GM12892 (cell line): ENCODE results near the gene USP15.

Experiments
- DNase-seq: peaks from one replicate; pipeline ENCODE4 v3.0.0; 2011; ENCODE audit not compliant: insufficient read length
- FAIRE-seq: peaks from 2 replicates; lab custom pipeline; 2011; peaks lifted over from hg19 to GRCh38; lab: Jason Lieb, UNC
- POLR2A ChIP-seq: IDR thresholded peaks from 2 replicates; pipeline ENCODE4 v1.6.1; 2011; ENCODE audit warnings: low read depth, low read length, control low read depth
- POLR2AphosphoS5 ChIP-seq: IDR thresholded peaks from 2 replicates; pipeline ENCODE4 v1.6.1; 2011; ENCODE audit warnings: low read depth, low read length, control low read depth
- TAF1 ChIP-seq: IDR thresholded peaks from 2 replicates; pipeline ENCODE4 v1.6.1; 2011; ENCODE audit warnings: low read depth, mild to moderate bottlenecking, control low read depth, low read length, borderline replicate concordance

The USP15 gene

DNA sequence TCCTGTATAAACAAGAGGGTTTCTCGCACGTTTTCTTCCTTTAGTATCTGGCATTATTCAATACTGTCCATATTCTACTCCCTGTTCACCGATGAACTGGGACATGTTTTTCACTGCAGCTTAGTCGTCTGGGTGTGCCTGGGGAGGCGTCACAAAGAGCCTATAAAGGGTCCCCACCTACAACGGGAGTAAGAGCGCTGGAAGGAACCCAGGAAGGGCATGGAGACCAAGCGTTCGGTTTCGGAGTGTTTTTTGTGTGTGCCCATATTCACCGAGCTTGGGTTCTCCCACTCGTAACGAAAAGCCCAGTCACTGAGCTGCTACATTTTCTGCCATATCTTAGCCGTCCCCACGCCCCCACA, 592 bp upstream of the USP15 start:
- no peak for FAIRE-seq
- TF ChIP-seq POLR2AphosphoS5 (no peak), TAF1 (no peak), POLR2A (no peak)
- no peak for DNase-seq

DNA sequence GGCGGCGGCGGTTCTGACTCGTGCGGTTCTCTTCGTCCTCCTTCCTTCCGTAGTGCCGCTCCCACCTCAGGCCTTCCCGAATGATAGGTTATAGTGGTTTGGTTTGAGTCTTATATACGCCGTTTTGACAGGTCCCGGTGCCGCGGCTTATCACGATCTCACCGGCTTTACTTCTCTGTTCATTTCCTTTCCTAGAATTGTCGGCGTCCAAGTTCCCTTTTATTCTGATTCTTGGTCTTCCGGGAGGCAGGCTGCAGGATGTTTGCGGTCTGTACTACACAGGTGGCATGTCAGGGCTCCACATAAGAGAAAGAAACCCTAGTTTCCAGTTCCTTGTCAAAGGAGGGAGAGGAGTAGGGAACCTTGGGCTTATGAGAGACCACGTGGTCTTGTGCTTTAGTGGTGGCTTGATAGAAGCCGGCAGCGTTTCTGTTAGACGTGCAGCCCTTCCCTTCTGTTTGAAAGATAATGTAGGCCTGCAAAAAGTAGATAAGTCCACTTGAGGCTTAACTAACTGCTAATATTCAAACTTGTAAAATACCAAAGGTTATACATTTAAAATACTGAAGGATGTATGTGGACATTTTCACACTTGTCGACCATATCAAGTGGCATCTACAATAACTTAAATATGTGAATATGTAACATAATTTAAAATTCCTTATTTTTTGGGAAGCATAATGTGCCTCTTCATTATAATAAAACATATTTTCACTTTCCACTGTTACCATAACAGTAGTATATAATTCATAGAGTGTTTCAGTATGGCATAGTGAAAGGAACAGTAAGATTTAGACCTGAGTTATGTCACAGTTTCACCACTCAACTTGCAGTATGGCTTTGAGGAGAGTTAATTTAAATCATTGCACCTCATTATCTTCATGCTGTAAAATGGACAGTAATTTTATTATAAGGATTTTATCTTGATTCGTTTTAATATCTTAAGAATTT, 804 bp downstream of the USP15 start:
- DNase-seq (no peak), FAIRE-seq (peak; percentile 82)
- TF ChIP-seq TAF1 (no peak), POLR2AphosphoS5 (0 out of 2 replicates have a peak, but pooled peaks have one; percentile 10)

DNA sequence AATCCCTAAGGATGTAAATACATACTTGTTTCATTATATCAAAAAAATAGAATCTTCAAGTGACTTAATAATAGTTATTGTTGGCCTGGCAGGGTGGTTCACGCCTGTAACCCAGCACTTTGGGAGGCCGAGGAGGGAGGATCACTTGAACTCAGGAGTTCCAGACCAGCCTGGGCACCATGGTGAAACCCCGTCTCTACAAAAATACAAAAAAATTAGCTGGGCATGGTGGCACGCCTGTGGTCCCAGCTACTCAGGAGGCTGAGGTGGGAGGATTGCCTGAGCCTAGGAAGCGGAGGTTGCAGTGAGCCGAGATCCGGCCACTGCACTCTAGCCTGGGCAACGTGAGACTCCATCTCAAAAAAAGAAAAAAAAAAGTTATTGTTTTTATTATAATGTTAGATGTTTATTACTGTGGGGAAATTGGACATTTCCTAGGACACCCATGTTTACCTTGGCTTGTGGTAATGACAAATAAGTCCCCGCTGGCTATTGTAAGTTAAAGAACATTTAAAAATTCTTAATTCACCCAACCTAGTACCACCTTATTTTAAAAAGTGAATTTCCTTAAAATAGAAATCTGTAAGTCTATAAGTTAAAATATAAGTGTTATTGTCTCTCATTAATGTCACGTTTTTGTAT, 1.8 kb downstream of the USP15 start:
- TF ChIP-seq POLR2A, result no peak
- TF ChIP-seq TAF1, result no peak
- TF ChIP-seq POLR2AphosphoS5, result no peak
- no peak for DNase-seq
- no peak for FAIRE-seq

DNA sequence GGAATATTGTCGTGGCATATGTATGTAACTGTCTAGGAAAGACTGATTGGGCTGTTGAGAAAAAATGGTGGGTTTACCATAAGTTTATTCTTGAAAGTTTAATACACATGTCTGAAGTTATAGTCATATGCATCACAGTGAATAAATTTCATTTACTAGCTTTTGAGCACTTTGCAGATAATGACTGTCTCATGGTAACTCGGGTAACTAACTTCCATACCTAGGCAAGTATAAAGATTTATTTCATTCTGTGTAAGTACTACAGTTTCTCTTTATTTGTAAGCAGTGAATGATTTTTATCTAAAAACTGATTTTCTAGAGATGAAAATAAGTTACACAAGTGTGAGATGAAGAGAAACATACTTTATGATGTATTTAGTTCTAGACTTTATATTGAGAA, 3.0 kb downstream of the USP15 start:
- FAIRE-seq (no peak), DNase-seq (no peak)
- no peak for TF ChIP-seq TAF1
- TF ChIP-seq POLR2A, result no peak
- TF ChIP-seq POLR2AphosphoS5, result no peak

DNA sequence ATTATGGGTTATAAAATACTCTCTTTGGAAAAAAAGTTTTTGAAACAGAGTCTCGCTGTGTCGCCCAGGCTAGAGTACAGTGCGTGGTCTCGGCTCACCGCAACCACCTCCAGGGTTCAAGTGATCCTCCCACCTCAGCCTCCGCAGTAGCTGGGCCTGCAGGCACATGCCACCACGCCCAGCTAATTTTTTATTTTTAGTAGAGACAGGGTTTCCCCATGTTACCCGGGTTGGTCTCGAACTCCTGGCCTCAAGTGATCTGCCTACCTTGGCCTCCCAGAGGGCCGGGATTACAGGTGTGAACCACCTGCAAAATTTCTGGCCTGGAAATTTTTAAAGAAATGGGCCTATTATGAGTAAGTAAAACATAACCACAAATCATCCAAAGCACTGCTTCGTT, 3.8 kb downstream of the USP15 start:
- FAIRE-seq (no peak), DNase-seq (no peak)
- no peak for TF ChIP-seq POLR2AphosphoS5
- TF ChIP-seq POLR2A, result no peak
- TF ChIP-seq TAF1, result no peak

DNA sequence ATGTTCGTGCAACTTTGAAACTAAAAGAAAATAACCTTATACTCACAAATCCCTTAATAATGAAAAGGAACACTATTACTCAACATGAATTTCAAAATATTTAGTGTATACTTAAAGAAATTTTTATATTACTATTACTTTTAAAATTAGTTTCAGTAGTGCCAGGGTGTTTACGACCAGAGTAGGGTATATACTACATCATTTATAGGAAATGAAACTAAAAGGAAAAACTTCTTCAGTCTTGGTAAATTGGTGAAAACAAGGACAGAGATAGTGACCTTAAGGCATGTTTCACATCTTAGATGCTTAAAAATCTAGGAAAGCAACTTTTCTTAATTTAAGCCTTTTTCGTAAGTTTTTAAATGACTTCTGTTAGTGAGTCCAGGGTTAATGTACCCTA, 4.5 kb downstream of the USP15 start:
- no peak for FAIRE-seq
- DNase-seq, result no peak
- TF ChIP-seq POLR2A (no peak), POLR2AphosphoS5 (no peak), TAF1 (no peak)

DNA sequence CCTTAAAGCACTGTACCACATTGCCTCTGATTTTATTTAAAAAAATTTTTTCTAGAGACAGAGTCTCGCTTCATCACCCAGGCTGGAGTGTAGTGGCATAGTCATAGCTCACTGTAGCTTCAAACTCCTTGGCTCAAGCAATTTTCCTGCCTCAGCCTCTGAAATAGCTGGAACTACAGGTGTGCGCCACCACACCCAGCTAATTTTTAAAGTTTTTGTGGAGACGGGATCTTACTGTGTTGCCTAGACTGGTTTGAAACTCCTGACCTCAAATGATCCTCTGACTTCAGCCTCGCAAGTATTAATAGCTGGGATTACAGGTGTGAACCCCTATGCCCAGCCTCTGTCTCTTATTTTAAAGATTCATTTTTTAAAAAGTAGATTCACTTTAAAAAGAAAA, 5.3 kb downstream of the USP15 start:
- TF ChIP-seq POLR2A (no peak), POLR2AphosphoS5 (no peak), TAF1 (no peak)
- FAIRE-seq (peak; percentile 24), DNase-seq (no peak)

DNA sequence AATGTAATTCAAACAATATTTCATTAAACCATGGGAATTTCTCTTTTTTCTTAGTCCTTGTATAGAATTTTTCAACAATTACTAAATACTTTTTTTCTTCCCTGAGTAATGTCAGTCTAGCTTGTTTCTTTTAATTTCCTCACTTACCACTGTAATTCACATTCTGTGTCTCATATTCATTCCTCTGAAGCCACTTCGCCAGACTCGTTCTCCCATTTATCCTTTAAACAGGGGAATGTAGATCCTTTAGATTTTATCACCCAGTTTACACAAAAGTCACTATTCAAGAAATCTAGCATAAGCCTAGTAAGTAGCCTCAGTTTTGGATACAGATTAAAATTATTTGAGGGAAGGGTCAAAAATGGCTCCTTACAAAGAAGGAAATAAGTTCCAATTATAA, 6.8 kb downstream of the USP15 start:
- DNase-seq (no peak), FAIRE-seq (peak; percentile 27)
- TF ChIP-seq TAF1 (no peak), POLR2AphosphoS5 (no peak), POLR2A (no peak)

DNA sequence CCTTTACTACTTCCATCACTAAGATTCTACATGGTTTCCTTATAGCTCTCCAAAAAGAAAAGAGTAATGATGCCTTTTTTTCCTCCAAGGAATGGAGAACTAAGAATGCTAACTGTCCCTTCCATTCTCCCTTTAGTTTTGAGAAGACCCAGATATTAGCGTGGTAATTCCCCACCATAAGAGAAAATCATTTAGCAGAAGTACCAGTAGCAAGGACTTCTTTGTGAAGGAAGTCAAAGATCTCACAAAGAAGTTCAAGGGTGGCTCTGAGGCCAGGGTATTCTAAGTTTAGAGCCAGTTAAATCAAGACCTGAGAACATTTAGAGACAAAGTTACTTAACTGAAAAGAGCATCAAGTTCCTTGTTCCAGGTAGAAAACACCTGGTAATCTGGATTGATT, 7.3 kb downstream of the USP15 start:
- no peak for DNase-seq
- peak; percentile 85 for FAIRE-seq
- TF ChIP-seq POLR2AphosphoS5, result no peak
- no peak for TF ChIP-seq POLR2A
- TF ChIP-seq TAF1, result no peak

DNA sequence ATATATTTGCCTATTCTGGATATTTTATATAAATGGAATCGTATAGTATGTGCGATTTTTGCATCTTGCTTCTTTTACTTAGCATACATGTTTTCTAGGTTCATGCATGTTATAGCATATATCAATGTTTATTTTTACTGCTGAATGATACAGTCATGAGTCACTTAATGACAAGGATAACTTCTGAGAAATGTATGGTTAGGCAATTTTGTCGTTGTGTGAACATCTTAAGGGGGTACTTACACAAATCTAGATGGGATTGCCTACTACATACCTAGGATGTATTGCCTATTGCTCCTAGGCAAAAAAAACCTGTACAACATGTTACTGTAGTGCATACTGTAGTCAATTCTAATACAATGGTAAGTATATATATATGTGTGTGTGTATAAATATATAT, 8.8 kb downstream of the USP15 start:
- DNase-seq, result no peak
- no peak for FAIRE-seq

DNA sequence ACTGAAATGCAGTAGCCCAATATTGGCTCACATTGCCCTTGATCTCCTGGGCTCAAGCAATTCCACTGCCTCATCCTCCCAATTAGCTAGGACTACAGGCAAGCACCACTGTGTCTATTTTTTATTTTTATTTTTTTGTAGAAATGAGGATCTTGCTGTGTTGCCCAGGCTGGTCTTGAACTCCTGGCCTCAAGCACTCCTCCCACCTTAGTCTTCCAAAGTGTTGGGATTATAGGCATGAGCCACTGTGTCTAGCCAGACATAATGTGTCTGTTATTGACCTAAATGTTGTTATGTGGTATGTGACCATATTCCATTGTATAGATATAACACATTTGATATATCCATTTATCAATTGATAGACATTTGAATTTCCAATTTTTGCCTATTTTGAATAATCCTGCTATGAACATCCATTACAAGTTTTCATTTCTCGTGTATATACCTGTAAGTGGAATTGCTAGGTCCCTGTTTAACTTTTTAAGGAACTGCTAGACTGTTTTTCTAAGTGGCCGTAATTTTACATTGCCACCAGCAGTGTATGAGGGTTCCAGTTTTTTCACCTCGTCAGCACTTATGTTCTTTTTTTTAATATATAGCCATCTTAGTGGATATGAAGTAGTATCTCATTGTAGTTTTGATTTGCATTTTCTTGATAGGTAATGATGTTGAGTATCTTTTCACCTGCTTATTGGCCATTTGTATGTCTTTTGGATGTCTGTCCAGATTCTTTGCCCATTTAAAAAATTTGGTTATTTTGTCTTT, 9.4 kb downstream of the USP15 start:
- TF ChIP-seq POLR2AphosphoS5, result no peak
- no peak for TF ChIP-seq POLR2A
- TF ChIP-seq TAF1, result no peak
- no peak for DNase-seq
- no peak for FAIRE-seq

More for the DNA sequence above, 8.8 kb downstream of the USP15 start:
- TF ChIP-seq TAF1 (no peak), POLR2AphosphoS5 (no peak), POLR2A (no peak)

DNA sequence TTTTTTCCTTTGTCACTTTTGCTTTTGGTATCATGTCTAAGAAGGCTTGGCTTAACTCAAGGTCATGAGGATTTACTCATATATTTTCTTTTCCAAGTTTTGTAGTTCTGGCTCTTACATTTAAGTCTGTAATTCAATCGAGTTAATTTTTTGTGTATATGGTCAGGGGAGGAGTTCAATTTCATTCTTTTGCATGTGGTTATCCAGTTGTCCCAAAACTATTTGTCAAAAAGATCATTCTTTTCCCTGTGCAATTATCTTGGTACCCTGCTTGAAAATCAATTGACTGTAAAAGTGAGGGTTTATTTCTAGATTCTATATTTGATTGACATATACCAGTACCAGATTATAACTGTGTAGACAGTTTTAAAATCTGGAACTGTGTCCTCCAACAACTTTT, 10.2 kb downstream of the USP15 start:
- TF ChIP-seq POLR2AphosphoS5, result no peak
- TF ChIP-seq POLR2A, result no peak
- TF ChIP-seq TAF1, result no peak
- FAIRE-seq (no peak), DNase-seq (no peak)
